ENCODE results near the gene ITGA5. TPM values are rescaled to one million over a fixed set of nuclear protein-coding genes. Genes with fewer than 3 reads are reported as not detected.

Gene ITGA5
- total and polyA plus RNA-seq, 2 experiments from 2014 or later, result 7.3 to 23.7 TPM

DNA sequence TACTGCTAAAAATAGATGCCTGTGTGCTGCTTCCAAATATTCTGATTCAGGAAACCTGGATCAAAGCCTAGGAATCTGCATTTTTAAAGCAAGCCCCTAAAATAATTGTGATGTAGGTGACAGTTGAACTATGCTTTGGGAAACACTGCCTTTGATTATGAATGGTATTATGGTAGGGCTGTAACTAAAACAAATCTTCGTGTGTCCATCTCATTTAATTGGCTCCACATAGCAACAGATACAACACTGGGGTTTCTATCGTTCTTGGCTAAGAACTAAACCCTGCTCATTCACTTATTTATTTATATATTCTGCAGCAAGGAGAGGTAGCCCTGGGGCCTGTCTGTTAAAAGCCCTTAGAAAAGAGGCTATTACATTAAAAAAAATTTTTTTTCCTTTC is 23.0 kb upstream of the ITGA5 start:
- H3K27me3 Mint-ChIP-seq (ENCODE audit: insufficient read depth, low read depth, poor library complexity), result peaks cover 43% of the 10 kb centered on the region
- peaks cover 68% of the 10 kb centered on the region for H3K27me3 ChIP-seq (ENCODE audit: insufficient read depth)
- no peaks in the 10 kb centered on the region for H3K36me3 ChIP-seq (ENCODE audit: insufficient read depth)
- no peak overlapping the region for H3K4me3 Mint-ChIP-seq
- H4K20me1 ChIP-seq (replicated peaks; ENCODE audit: insufficient read depth), result no peaks in the 10 kb centered on the region
- no peak overlapping the region for H2AFZ ChIP-seq
- H3K36me3 Mint-ChIP-seq (ENCODE audit: low read depth), result no peaks in the 10 kb centered on the region
- peaks cover 5% of the 10 kb centered on the region; the same call in 2 of the 3 replicates for H3K4me1 Mint-ChIP-seq
- H3K9me2 ChIP-seq (ENCODE audit: insufficient read depth), result no peaks in the 10 kb centered on the region
- ATAC-seq (no peak), DNase-seq (ENCODE audit: low spot score) (no peak)
- no peaks in the 10 kb centered on the region for H3K4me1 ChIP-seq (ENCODE audit: insufficient read depth)
- H3K9me3 Mint-ChIP-seq, result no peaks in the 10 kb centered on the region
- H3K4me2 ChIP-seq, result no peak overlapping the region
- no peaks in the 10 kb centered on the region for H3K79me2 ChIP-seq (replicated peaks; ENCODE audit: insufficient read depth)
- TF ChIP-seq, protein P1, sequence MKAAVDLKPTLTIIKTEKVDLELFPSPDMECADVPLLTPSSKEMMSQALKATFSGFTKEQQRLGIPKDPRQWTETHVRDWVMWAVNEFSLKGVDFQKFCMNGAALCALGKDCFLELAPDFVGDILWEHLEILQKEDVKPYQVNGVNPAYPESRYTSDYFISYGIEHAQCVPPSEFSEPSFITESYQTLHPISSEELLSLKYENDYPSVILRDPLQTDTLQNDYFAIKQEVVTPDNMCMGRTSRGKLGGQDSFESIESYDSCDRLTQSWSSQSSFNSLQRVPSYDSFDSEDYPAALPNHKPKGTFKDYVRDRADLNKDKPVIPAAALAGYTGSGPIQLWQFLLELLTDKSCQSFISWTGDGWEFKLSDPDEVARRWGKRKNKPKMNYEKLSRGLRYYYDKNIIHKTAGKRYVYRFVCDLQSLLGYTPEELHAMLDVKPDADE (IDR thresholded peaks at IDR 0.05), result no peak
- TF ChIP-seq, protein P2, sequence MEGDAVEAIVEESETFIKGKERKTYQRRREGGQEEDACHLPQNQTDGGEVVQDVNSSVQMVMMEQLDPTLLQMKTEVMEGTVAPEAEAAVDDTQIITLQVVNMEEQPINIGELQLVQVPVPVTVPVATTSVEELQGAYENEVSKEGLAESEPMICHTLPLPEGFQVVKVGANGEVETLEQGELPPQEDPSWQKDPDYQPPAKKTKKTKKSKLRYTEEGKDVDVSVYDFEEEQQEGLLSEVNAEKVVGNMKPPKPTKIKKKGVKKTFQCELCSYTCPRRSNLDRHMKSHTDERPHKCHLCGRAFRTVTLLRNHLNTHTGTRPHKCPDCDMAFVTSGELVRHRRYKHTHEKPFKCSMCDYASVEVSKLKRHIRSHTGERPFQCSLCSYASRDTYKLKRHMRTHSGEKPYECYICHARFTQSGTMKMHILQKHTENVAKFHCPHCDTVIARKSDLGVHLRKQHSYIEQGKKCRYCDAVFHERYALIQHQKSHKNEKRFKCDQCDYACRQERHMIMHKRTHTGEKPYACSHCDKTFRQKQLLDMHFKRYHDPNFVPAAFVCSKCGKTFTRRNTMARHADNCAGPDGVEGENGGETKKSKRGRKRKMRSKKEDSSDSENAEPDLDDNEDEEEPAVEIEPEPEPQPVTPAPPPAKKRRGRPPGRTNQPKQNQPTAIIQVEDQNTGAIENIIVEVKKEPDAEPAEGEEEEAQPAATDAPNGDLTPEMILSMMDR (conservative IDR thresholded peaks at IDR 0.05; ENCODE audit: low read depth in 2 of 2), result no peak
- TF ChIP-seq, protein P3, sequence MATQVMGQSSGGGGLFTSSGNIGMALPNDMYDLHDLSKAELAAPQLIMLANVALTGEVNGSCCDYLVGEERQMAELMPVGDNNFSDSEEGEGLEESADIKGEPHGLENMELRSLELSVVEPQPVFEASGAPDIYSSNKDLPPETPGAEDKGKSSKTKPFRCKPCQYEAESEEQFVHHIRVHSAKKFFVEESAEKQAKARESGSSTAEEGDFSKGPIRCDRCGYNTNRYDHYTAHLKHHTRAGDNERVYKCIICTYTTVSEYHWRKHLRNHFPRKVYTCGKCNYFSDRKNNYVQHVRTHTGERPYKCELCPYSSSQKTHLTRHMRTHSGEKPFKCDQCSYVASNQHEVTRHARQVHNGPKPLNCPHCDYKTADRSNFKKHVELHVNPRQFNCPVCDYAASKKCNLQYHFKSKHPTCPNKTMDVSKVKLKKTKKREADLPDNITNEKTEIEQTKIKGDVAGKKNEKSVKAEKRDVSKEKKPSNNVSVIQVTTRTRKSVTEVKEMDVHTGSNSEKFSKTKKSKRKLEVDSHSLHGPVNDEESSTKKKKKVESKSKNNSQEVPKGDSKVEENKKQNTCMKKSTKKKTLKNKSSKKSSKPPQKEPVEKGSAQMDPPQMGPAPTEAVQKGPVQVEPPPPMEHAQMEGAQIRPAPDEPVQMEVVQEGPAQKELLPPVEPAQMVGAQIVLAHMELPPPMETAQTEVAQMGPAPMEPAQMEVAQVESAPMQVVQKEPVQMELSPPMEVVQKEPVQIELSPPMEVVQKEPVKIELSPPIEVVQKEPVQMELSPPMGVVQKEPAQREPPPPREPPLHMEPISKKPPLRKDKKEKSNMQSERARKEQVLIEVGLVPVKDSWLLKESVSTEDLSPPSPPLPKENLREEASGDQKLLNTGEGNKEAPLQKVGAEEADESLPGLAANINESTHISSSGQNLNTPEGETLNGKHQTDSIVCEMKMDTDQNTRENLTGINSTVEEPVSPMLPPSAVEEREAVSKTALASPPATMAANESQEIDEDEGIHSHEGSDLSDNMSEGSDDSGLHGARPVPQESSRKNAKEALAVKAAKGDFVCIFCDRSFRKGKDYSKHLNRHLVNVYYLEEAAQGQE (IDR thresholded peaks at IDR 0.05; ENCODE audit: unreplicated experiment), result no peak
- no peak for TF ChIP-seq STAT1 (IDR thresholded peaks at IDR 0.05; ENCODE audit: unreplicated experiment)
- TF ChIP-seq JUNB (IDR thresholded peaks at IDR 0.05; ENCODE audit: unreplicated experiment), result no peak
- no peak for TF ChIP-seq CREB1 (CRISPR knock-in tag; IDR thresholded peaks at IDR 0.05; ENCODE audit: low read depth)
- no peak for TF ChIP-seq ZNF331 (CRISPR knock-in tag; IDR thresholded peaks at IDR 0.05; ENCODE audit: low read depth)
- no peak for TF ChIP-seq NANOG (IDR thresholded peaks at IDR 0.05; ENCODE audit: borderline replicate concordance)
- TF ChIP-seq EZH2phosphoT487 (IDR thresholded peaks at IDR 0.05; ENCODE audit: unreplicated experiment), result no peak
- TF ChIP-seq, protein P4, sequence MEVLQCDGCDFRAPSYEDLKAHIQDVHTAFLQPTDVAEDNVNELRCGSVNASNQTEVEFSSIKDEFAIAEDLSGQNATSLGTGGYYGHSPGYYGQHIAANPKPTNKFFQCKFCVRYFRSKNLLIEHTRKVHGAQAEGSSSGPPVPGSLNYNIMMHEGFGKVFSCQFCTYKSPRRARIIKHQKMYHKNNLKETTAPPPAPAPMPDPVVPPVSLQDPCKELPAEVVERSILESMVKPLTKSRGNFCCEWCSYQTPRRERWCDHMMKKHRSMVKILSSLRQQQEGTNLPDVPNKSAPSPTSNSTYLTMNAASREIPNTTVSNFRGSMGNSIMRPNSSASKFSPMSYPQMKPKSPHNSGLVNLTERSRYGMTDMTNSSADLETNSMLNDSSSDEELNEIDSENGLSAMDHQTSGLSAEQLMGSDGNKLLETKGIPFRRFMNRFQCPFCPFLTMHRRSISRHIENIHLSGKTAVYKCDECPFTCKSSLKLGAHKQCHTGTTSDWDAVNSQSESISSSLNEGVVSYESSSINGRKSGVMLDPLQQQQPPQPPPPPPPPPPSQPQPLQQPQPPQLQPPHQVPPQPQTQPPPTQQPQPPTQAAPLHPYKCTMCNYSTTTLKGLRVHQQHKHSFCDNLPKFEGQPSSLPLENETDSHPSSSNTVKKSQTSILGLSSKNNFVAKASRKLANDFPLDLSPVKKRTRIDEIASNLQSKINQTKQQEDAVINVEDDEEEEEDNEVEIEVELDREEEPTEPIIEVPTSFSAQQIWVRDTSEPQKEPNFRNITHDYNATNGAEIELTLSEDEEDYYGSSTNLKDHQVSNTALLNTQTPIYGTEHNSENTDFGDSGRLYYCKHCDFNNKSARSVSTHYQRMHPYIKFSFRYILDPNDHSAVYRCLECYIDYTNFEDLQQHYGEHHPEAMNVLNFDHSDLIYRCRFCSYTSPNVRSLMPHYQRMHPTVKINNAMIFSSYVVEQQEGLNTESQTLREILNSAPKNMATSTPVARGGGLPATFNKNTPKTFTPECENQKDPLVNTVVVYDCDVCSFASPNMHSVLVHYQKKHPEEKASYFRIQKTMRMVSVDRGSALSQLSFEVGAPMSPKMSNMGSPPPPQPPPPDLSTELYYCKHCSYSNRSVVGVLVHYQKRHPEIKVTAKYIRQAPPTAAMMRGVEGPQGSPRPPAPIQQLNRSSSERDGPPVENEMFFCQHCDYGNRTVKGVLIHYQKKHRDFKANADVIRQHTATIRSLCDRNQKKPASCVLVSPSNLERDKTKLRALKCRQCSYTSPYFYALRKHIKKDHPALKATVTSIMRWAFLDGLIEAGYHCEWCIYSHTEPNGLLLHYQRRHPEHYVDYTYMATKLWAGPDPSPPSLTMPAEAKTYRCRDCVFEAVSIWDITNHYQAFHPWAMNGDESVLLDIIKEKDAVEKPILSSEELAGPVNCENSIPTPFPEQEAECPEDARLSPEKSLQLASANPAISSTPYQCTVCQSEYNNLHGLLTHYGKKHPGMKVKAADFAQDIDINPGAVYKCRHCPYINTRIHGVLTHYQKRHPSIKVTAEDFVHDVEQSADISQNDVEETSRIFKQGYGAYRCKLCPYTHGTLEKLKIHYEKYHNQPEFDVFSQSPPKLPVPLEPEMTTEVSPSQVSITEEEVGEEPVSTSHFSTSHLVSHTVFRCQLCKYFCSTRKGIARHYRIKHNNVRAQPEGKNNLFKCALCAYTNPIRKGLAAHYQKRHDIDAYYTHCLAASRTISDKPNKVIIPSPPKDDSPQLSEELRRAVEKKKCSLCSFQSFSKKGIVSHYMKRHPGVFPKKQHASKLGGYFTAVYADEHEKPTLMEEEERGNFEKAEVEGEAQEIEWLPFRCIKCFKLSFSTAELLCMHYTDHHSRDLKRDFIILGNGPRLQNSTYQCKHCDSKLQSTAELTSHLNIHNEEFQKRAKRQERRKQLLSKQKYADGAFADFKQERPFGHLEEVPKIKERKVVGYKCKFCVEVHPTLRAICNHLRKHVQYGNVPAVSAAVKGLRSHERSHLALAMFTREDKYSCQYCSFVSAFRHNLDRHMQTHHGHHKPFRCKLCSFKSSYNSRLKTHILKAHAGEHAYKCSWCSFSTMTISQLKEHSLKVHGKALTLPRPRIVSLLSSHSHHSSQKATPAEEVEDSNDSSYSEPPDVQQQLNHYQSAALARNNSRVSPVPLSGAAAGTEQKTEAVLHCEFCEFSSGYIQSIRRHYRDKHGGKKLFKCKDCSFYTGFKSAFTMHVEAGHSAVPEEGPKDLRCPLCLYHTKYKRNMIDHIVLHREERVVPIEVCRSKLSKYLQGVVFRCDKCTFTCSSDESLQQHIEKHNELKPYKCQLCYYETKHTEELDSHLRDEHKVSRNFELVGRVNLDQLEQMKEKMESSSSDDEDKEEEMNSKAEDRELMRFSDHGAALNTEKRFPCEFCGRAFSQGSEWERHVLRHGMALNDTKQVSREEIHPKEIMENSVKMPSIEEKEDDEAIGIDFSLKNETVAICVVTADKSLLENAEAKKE (CRISPR knock-in tag; IDR thresholded peaks at IDR 0.05), result no peak
- TF ChIP-seq POLR2AphosphoS5 (IDR thresholded peaks at IDR 0.05; ENCODE audit: low read depth), result no peak
- TF ChIP-seq ZNF114 (CRISPR knock-in tag; IDR thresholded peaks at IDR 0.05), result no peak
- no peak for TF ChIP-seq EZH2 (IDR thresholded peaks at IDR 0.05; ENCODE audit: low read depth, unreplicated experiment)
- no peak overlapping the region for H3K27ac Mint-ChIP-seq
- H3K27ac ChIP-seq (ENCODE audit: low read depth), result no peak overlapping the region
- no peak overlapping the region for H3K4me3 ChIP-seq
- H3F3A ChIP-seq (replicated peaks; ENCODE audit: low read depth), result no peaks in the 10 kb centered on the region
